Activated CD8-positive, alpha-beta memory T cell treated with anti-CD3 and anti-CD28 coated beads, Interleukin-2, amount 50 U/mL, for 48 hours (primary cell): ENCODE results near the gene IGFBP1.

Source experiments
- DNase-seq: peaks from one replicate; pipeline ENCODE4 v3.0.0-alpha.2; 2020

IGFBP1 gene

DNA sequence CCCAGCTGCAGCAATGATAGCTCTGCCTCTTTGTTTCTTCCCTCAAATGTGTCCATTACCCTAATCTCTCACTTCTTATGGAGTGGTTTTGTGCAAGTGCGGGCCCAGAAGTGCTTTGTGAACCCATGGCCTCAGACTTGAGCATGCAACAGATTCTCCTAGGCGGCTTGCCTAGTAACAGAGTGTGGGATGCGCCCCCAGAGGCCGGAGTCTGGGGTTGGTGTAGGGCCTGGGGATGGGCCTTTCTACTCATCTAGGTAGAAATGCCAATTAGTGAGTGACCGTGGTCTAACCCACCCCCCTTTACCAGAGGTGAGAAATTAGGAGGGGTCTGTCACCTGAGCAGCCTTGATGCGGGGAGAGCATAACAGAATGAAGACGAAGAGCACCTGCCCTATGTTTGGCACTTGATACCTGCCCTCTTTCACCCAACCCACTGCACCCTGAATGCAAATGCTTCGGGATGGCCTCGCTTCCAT is 7.0 kb upstream of the IGFBP1 start:
- no peak for DNase-seq

DNA sequence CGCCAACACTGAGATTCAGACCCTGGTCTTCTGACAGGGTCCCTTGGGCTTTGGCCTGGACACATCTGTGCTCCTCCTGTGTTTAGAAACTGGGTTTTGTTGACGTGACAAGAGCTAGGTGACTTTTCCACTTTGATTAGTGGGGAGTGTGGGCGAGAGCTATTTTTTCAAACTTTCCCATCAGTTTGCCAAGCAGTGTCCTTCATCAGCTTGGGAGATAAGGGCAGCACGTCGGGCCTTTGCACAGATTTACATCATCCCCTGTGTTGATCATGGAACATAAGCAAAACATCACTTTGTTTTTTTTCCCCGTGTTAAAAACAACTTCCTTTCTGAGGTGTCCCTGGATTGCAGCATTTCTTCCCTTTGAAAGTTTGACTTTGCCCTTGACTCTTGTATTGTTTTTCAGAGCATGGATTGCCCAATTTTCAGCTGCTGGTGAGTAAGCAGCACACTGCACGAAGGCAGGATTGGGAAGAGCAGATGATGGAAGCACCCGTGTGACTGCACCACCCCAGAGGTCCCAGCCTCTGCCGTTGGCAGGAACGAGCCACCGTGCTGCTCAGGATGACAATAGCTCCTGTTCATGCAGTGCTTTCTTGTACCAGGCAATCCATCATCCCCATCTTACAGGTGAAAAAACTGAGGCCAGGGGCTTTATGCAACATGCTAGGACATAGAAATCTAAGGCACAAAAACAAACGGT is 6.4 kb upstream of the IGFBP1 start:
- no peak for DNase-seq

DNA sequence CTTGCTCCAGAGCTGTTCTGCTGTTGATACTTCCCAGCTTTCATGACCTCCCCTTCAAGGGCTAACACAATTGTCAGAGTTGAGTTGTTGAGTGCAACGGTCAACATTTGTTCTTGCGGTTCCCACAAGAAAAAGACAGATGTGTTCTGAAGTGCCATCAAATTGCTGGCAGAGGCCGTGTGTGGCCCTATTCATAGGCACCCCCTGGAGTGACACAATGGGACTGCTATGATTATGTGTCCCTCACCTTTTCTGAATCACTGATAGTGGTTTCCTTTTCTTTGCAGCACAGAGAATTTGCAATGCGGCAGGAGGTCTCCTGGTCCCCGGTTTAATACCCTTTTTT is 5.8 kb upstream of the IGFBP1 start:
- DNase-seq: no peak

DNA sequence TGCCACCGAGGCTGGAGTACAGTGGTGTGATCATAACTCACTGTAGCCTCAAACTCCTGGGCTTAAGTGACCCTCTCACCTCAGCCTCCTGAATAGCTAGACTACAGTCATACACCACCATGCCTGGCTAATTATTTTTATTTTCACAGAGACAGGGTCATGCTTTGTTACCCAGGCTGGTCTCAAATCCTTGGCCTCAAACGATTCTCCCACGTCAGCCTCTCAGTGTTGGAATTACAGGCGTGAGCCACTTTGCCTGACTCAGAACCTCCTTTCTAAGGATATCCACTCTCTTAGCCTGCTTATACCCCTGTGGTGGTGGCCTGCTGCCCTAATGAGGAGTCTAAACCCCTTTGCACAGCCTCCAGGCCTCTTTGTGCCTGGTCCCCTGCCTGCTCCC is 4.2 kb upstream of the IGFBP1 start:
- no peak for DNase-seq

DNA sequence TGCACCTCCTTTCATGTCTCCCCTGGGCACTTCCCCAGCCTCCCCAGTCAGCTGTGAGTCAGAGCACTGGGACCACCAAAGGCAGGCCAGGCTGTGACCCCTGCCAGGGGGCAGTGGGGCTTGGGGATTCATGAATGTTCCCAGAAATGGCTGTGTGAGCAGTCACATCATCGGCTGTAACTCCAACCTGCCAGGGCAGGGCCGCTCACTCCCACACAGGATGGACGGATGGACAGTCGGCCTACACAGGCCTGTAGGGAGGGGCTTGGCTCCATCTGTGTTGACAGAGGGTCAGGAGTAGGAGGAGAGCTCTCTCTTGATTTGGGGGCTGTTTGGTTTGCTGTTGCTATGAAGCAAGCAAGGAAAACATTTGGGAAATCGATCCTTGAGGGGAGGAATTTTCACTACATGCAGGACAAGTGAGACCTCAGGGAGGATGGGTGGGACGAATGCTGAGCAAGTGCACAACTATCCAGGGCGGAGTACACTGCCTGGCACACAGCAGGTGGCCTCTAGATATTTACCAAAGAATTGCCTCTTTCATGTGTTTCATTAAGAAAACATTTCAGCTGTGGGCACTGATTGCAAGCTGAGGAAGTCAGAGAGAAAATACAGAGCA is 2.9 kb upstream of the IGFBP1 start:
- no peak for DNase-seq

DNA sequence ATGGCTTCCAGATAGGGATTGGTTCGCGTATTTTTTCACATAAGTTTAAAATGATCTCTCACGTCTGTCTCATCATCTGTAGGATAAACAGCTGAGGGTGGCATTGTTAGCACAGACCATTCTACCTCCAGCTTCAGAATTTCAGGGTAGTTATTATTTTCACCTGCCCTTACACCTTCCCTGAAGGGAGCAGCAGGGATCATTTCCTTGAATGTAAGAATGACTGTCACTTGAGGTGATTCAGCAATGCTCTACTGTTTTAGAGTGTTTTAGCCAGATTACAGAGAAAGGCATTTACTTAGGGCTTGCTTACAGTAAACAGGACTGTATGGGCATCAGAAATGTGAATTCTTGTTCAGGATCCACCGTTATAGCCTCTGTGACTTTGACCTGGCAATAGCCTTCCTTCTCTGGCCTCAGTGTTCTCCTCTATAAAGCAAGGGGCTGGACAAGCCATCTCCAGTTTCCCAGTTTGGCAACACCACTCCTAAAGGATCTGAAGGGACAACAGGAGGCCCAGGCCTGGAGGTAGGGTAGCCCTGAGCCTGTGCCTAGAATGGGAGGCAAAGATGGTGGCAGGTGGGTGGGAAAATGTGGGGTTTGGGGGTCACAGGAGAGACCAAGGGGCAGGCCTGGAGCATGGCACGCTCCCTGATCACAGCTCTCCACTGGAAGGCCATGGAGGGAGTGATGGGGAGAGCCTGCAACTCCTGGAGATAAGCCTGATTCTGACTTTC is 1.2 kb upstream of the IGFBP1 start:
- DNase-seq: no peak

DNA sequence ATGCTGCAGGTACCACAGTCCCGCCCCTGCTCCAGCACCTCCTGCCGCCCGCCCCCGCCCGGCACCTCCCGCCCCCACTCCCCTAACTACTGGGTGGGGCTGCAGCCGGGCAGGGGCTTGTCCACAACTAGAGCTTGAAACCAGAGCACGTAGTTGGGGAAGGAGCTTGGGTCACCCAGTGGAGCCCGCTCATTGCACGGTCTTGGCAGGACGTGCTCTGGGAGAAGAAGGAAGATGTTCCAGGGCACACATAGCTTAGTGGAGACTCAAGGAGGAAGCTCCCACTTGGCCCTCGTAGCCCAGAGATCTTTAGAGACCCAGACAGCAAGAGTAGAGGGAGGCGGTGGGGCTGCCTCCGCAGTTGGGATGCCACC is 692 bp downstream of the IGFBP1 start:
- DNase-seq: no peak

DNA sequence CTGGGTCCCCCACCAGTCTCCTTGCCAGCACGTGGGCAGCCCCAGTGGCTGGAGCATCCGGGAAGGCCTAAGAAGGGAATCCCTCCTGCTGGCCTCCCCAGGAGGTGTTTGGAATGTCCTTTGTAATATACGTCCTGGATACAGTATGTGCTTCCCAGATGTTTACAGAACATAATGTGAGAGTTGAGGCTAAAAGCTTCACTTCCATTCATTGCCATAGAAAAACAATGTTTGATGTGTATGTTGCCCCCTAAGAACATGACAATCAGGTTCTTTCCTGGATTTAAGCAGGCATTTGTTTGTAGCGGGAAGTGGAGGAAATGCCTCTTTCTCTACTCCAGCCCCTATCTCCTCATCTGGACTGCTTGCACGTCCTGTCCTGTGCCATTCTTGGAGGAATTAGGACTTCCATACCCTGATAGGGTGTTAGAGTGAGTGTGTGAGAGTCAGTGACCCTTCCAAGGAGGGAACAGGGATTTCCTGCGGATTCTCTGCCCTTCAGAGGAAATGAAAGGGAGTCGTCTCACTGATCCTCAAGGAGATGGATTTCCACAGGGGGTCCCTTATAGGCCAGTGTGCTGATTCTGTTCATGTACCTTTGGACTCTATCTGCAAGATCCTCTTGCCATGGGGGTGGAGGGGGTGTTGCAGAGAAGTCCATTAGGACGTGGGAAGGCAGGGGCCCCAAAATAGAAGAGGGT is 1.2 kb downstream of the IGFBP1 start:
- no peak for DNase-seq

DNA sequence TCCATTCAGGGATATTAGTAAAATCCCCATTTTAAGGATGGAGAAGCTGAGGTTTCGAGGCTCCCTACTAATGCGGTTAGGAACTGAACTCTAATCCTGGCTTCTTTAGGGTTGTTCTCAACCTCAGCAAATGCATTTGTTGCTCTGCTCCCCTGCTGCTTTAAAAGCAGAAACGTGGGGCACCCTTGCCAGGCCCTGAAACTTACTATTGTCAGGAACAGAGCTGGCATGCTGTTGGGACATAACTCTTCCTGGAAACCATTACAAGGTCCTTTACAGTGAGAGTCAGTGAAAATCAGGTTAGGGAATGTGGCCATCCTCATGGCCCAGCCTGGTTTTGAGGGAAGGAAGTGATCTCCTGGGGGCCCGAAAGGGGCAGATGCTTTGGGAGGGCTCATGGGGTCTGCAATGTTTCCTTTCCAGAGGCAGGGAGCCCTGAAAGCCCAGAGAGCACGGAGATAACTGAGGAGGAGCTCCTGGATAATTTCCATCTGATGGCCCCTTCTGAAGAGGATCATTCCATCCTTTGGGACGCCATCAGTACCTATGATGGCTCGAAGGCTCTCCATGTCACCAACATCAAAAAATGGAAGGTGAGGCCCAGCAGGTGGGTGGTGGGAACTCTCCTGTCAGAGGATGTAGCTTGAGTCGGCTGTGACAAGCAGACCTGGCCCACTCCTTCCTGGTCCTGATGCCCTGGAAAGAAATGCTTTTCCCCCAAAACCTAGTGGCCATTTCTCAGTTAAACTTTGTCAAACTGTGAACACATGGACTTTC is 2.0 kb downstream of the IGFBP1 start:
- no peak for DNase-seq

DNA sequence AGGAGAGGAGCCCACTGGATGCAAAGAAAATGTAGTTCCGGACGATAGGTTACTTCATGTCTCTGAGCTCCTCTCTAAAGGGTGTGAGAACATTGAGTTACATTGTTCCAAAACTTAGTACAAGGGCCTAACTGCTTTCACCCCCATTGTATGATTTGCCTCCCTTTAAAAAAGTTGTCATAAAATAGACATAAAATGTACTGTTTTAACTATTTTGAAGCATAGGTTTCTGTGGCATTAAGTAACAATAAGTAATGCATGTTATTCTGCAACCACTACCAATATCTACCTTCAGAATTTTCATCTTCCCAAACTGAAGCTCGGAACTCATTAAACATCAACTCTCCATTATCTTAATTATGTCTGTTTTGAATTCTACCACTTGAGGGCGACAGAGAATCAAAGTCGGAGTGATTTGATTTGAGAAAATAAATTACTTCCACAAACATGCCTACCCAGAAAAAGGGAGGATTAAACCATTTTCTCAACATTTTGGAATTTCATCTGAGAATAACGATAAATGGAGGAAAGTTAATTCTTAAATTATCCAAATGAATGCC is 2.7 kb downstream of the IGFBP1 start:
- no peak for DNase-seq

DNA sequence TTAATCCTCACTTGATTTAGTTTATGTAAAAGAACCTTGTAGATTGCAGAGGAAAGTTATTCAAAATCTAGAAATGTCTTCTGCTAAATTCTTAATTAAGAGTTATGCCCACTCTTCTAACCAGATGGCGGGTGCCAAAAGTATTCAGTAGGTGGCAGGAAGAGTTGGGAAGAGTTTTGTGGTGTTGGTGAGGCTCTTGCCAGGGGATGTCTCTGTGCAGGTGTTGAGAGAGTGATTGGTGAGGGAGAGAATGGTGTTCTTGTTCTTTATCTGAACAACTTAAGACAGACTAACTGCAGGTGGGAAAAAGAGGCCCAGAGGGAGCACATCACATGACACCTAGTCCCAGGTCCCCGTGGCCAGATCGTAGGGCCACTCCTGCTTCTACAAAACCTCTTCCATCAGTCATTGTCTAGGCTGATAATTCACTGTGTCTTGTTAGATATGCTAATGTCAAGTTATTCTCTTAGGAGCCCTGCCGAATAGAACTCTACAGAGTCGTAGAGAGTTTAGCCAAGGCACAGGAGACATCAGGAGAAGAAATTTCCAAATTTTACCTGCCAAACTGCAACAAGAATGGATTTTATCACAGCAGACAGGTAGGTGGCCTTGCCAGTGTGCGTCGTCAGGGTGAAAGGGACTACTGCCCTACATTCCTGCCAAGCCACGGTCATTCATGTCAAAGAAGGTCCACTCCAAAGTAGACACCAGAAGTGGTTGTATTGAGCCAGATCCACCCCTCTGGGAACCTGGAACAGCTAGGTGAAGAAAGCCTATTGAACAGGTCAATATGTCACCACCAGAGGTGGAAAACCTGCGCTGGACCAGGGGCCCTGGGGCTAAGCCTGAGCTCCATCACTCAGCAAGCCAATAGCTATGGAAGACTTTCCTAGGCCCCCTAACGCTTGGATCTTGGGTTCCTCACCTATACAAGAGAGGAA is 3.4 kb downstream of the IGFBP1 start:
- DNase-seq: no peak

DNA sequence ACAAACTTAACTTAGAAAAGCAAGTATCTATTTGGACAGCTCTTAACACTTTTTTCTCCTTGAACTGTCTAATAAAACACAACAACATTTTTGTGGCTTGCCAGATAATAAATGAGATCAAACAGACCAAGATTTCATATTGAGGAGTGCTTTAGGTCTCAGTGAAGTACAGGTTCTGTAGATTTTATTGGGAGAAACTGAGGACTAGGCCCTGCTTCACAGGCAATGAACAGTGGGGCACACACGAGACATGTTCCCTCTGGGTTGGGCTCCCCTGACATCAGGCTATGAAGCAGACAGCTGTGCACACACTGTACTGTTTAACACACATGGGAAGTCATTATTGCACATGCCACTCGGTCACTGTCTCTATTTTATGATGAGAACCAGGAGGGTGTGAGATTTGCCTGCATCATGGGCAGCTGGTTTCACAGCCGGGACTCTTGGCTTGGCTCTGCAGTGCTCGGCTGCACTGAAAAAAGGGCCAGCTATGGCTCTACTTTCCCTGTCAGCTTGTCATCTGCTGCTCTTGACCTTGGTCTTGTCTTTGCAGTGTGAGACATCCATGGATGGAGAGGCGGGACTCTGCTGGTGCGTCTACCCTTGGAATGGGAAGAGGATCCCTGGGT is 4.2 kb downstream of the IGFBP1 start:
- no peak for DNase-seq

DNA sequence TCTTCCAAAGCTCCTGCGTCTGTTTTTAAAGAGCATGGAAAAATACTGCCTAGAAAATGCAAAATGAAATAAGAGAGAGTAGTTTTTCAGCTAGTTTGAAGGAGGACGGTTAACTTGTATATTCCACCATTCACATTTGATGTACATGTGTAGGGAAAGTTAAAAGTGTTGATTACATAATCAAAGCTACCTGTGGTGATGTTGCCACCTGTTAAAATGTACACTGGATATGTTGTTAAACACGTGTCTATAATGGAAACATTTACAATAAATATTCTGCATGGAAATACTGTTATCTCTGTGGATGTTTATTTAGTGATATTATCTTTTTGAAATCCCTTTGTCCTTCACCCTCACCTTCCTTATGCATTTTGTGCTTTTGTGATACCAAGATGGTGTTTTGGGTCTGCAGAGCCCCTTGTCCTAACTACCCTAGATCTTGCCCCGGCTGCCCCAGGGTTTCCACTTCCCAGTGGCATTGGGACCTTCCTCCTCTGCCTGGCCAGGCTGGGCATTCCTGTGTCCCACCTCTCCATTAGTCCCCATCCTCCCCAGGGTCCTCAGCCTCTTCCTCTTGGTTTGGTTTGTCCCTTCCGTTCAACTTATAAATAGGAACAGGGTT is 5.2 kb downstream of the IGFBP1 start:
- no peak for DNase-seq

DNA sequence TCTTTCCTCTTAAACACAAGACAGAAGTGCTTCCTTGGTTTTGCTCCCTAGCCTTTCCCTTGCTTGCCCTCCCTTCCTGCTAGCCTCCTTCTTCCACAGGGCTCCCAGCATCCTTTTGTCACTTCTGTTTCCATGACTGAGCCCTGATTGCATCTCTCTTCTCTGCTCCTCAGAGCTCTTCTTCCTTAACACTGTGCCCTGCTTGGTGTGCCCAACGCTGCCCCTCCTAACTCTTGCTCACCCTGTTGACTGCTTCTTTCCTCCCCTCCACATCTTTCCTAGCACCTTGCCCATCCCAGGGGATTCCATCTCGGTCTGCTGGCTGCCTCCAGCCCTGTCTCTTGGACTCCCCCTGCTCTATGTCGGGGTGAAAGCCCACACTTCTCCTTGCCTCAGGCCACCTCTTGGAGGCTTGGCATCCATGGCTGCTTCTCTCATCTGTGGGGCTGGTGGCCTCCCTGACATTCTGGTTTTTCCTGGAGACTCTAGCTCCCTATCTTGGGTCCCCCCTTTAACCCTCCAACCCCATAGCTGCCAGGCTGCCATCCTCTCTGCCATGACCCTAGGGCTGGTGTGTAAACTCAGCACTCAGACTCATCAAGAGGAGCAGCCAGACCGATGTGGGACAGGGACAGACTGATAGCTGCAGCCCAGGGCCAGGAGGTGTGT is 5.8 kb downstream of the IGFBP1 start:
- no peak for DNase-seq

DNA sequence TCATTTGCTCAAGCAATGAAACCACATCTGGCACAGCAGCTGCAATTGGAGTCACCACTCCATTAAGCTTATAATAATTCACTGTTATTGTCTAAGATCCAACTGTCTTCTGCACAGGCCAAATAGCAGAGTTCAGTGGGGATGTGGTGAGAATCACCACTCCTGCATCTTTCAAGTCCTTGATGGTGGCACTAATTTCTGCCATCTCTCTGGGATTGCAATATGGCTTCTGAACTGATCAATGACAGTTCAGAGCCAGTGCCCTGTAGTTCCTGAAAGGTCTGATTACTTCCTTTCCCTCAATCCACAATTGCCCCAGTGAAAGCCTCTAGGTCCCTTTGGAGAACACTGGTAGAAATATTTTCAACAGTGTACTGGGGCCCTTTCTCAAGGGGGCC is 6.4 kb downstream of the IGFBP1 start:
- DNase-seq: no peak

DNA sequence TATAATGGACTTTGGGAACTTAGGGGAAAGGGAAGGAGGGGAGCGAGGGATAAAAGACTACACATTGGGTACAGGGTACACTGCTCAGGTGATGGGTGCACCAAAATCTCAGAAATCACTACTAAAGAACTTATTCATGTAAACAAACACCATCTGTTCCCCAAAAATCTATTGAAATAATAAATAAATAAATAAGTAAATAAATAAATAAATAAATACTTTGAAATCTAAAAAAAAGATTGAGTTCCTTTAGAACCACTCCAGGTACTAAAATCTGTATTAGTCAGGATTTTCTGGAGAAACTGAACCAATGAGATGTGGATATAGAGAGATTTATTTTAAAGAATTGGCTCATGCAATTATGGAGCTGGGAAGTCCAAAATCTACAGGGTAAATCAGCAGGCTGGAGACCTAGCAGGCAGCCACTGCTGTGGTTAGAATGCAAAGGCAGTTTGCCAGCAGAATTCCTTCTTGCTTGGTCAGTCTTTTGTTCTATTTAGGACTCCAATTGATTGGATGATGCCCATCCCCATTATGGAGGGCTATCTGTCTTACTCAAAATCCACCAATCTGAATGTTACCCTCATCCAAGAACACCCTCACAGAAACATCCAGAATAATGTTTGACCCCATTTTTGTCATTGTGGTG is 8.9 kb downstream of the IGFBP1 start:
- no peak for DNase-seq

DNA sequence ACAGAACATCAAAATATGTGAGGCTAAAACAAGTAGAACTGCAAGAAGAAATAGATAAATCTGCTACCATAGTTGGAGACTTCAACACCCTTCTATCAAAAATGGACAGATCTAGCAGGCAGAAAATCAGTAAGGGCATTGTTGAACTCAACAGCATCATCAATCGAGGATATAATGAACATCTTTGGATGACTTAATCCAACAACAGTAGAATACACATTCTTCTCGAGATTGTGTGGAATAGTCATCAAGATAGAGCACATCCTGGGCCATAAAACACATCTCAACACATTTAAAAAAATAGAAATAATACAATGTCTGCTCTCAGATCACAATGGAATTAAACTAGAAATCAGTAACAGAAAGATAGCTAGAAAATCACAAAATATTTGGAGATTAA is 9.9 kb downstream of the IGFBP1 start:
- DNase-seq: no peak

DNA sequence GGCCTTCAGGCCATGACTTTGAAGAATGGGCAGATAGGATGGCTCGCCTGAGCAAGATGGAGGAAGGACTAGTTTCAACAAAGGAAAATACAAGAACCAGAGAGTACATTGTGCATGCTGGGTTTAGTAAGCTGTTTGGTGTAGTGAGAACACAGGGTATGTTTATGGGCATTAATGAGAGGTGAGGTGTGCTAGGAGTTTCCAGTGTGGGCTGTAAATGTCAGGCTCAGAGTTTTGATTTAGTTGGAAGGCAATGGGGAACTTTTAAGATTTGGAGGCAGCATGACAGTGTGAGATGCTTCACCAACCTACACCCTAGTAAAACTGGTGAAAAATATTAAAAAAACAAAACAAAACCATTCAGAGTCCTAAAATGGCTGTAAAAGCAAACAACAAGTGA is 13.3 kb downstream of the IGFBP1 start:
- no peak for DNase-seq

DNA sequence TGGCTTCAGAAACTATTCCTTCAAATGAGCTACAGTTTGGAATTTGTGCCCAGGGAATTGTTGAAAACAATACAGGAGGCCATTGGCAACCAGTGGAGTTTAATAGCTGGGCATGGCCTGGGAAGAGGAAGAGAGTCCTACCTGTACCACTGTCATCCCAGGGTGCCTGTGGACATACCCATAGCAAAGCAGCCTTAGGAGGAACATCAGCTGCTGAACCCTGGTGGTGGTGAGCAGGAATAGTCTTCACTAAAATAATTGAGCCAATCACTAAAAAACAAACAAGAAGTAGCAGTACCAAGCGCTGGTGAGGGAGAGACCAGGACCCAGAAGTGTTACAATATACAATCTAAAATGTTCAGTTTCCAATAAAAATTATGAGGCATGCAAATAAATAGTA is 14.5 kb downstream of the IGFBP1 start:
- no peak for DNase-seq
